ENCODE results near the gene SRSF1. TPM values are rescaled to one million over a fixed set of nuclear protein-coding genes. Genes with fewer than 3 reads are reported as not detected.

The SRSF1 gene
- total and polyA plus RNA-seq, 10 donors: 65.8 to 213 (median 172) TPM

DNA sequence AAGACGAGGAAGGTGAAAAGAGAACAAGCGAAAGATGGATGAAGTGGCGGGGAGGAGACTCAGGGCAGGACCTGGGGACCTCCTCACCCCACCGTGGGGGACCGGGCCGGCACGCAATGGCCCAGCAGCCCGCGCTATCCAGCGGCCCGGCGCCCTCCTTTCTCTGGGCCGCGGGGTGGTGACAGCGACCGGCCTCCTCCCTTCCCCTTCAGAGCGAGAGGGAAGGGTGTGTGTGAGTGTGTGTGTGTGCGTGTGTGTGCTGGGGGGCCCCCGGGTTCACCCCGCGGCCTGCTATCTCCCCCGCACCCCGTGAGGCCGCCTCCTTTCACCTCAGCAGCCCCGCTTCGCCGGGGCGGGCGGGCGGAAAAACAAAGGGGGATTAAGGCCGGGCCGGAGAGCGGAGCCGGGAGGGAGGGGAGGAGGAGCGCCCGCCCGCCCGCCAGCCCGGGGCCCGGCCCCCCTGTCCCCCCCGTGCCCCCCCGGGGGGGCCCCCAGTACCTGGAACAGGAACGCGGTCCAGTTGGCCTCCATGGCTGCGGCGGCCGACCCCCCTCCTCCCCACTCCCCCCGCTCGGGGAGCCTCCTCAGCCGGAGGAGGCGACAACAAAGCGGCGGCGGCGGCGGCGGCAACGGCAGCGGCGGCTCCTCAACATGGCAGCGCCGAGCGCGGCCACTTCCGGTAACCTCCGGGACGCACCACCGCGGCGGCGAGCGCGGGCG, 19.3 kb downstream of the SRSF1 start, which contains the start of gene VEZF1:
VEZF1 (minus strand) TSS at position 674 of the 720 bp plus-strand sequence; CDS start at position 531, 143 bp downstream.
- peaks cover 39 to 82% (median 66%) of the 10 kb centered on the region in 6 donors for H3K4me1 ChIP-seq
- intact Hi-C loops (cut with DNase I; ENCODE audit: low total_unique reads): no loop called here
- peak within 1 kb of the TSS; percentile 40 to 89 (median 84) for H3K4me3 ChIP-seq
- H3K36me3 ChIP-seq: peaks cover 0 to 7% (median 4%) of the 10 kb centered on the region in 6 donors
- H3K27ac ChIP-seq: peak within 1 kb of the TSS; percentile 92 to 99 (median 96)
- TF ChIP-seq POLR2AphosphoS5 (IDR thresholded peaks at IDR 0.05) (peak; percentile 38 to 71 (median 69)), POLR2A (IDR thresholded peaks at IDR 0.05) (peak in 1 of 3 donors; percentile 37)
- TF ChIP-seq, protein P1, sequence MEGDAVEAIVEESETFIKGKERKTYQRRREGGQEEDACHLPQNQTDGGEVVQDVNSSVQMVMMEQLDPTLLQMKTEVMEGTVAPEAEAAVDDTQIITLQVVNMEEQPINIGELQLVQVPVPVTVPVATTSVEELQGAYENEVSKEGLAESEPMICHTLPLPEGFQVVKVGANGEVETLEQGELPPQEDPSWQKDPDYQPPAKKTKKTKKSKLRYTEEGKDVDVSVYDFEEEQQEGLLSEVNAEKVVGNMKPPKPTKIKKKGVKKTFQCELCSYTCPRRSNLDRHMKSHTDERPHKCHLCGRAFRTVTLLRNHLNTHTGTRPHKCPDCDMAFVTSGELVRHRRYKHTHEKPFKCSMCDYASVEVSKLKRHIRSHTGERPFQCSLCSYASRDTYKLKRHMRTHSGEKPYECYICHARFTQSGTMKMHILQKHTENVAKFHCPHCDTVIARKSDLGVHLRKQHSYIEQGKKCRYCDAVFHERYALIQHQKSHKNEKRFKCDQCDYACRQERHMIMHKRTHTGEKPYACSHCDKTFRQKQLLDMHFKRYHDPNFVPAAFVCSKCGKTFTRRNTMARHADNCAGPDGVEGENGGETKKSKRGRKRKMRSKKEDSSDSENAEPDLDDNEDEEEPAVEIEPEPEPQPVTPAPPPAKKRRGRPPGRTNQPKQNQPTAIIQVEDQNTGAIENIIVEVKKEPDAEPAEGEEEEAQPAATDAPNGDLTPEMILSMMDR (IDR thresholded peaks at IDR 0.05 in 8 of 11, conservative IDR thresholded peaks at IDR 0.05 in 3 of 11): peak in 1 of 11 experiments; percentile 0
- H3K9me3 ChIP-seq: no peaks in the 10 kb centered on the region
- 0 to 1% (median 1%) methylated on average over 26 to 74 of the region's 74 CpGs for WGBS, 5 donors
- DNase-seq: peak; percentile 96
- no peaks in the 10 kb centered on the region for H3K27me3 ChIP-seq (replicated peaks in 1 of 7)

DNA sequence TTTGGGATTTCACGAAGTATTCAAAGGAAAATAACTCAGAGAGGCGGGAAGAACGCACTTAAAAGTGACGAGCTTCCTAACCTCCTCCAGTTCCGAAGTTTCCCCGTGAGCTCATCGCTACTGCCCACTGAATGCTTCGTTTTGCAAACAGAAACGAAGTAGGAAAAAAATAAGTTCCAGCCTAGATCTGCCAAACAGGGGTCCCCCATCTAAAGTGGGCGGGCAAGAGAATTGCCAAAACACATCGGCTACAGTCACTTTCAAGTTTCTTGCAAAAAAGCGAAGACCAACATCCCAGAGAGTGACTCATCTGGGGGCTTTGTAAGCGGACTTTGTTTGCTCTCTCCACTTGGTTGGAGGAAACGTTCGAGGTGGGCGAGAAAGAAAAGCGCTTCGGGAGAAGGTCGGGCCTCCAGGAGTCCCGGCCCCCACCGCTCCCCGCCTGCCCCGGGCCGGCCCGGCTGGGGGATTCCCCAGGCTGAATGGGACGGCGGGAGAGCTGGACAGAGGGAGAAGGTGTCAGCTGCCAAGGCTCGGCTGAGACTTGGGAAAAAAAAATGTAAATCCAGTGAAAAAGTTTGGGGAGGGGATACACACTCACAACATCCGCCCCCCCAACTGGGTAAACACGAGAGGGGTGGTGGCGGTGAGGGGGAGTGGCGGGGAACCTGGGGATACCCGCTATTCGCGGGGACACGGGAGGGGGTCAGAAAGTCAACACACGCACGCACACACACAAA, 20.0 kb downstream of the SRSF1 start:
- Histone ChIP-seq H3K36me3 (peaks cover 0 to 15% (median 8%) of the 10 kb centered on the region in 6 donors), H3K4me1 (peaks cover 39 to 82% (median 67%) of the 10 kb centered on the region in 6 donors), H3K9me3 (no peaks in the 10 kb centered on the region), H3K27ac (peak overlapping the region; percentile 92 to 99 (median 96)), H3K27me3 (replicated peaks in 1 of 7) (no peaks in the 10 kb centered on the region), H3K4me3 (peak overlapping the region; percentile 40 to 89 (median 84))
- TF ChIP-seq POLR2AphosphoS5 (IDR thresholded peaks at IDR 0.05): peak in 2 of 3 donors; percentile 15 to 78
- peak in 1 of 3 donors; percentile 57 for TF ChIP-seq POLR2A (IDR thresholded peaks at IDR 0.05)
- TF ChIP-seq, protein P1 (IDR thresholded peaks at IDR 0.05 in 8 of 11, conservative IDR thresholded peaks at IDR 0.05 in 3 of 11): no peak
- 0 to 2% (median 1%) methylated on average over 38 of the region's 38 CpGs for WGBS, 5 donors
- DNase-seq: peak; percentile 87
- intact Hi-C loops (cut with DNase I; ENCODE audit: low total_unique reads): no loop called here

DNA sequence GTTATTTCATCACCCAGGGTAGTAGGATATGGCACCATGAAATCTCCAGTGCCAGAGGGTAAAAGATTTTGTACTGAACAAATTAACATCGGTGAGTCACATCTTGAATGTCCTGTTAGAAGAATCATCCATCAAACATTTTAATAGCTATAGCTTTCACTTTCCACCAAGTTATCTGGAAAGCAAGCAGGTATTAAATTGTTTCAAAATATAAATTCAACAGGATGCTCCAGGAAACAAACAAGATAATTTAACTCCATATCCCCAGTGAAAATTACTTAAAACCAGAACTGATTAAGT, 21.4 kb downstream of the SRSF1 start:
- DNase-seq: no peak
- H3K36me3 ChIP-seq: peaks cover 0 to 29% (median 11%) of the 10 kb centered on the region in 6 donors
- peak overlapping the region in 1 of 8 donors; percentile 14 for H3K4me3 ChIP-seq
- no peak overlapping the region for H3K27ac ChIP-seq
- no peaks in the 10 kb centered on the region for H3K9me3 ChIP-seq
- H3K4me1 ChIP-seq: peaks cover 39 to 87% (median 76%) of the 10 kb centered on the region in 6 donors
- intact Hi-C loops (cut with DNase I; ENCODE audit: low total_unique reads): no loop called here
- 17 to 40% (median 30%) methylated on average over 1 of the region's 1 CpG for WGBS, 5 donors
- H3K27me3 ChIP-seq (replicated peaks in 1 of 7): no peaks in the 10 kb centered on the region
- TF ChIP-seq POLR2AphosphoS5 (IDR thresholded peaks at IDR 0.05) (no peak), POLR2A (IDR thresholded peaks at IDR 0.05) (no peak)
- TF ChIP-seq, protein P1 (IDR thresholded peaks at IDR 0.05 in 8 of 11, conservative IDR thresholded peaks at IDR 0.05 in 3 of 11): no peak
